DOHH2 (cell line): ENCODE measurements around the gene SRGAP1.

Experiments used
- H3F3A ChIP-seq: fragments of 200-600 bp; sonication (generic), shearing (Covaris generic); 2 replicates; pipeline ENCODE4 v1.6.0; 2016; ENCODE audit warnings: antibody characterized with exemption, mild to moderate bottlenecking; ENCODE audit not compliant: control insufficient read depth, insufficient read depth
- H3K27ac ChIP-seq: fragments of 200-600 bp; sonication (generic); 2 replicates; pipeline ENCODE4 v1.5.1; 2014; ENCODE audit warnings: low read depth, mild to moderate bottlenecking, low read length, moderate library complexity
- H3K27me3 ChIP-seq: fragments of 200-600 bp; sonication (generic); 2 replicates; pipeline ENCODE4 v1.6.1; 2014; ENCODE audit warnings: mild to moderate bottlenecking, low read length, mixed read lengths; ENCODE audit not compliant: control insufficient read depth
- H3K36me3 ChIP-seq: fragments of 200-600 bp; sonication (generic); 2 replicates; pipeline ENCODE4 v1.6.1; 2014; ENCODE audit warnings: mild to moderate bottlenecking, low read length, moderate library complexity, mixed read lengths; ENCODE audit not compliant: control insufficient read depth
- H3K4me1 ChIP-seq: fragments of 200-600 bp; sonication (generic); 2 replicates; pipeline ENCODE4 v1.6.1; 2014; ENCODE audit warnings: mild to moderate bottlenecking, low read length, mixed read lengths; ENCODE audit not compliant: control insufficient read depth
- H3K4me2 ChIP-seq: fragments of 200-600 bp; sonication (generic); 2 replicates; pipeline ENCODE4 v1.6.0; 2014; ENCODE audit warnings: mild to moderate bottlenecking, low read length, moderate library complexity
- H3K4me3 ChIP-seq: fragments of 200-600 bp; sonication (generic); 2 replicates; pipeline ENCODE4 v1.5.1; 2014; ENCODE audit warnings: mild to moderate bottlenecking, low read length, mixed read lengths
- H3K79me2 ChIP-seq: fragments of 200-600 bp; sonication (generic); 2 replicates; pipeline ENCODE4 v1.6.1; 2014; ENCODE audit warnings: mild to moderate bottlenecking, low read length, mixed read lengths; ENCODE audit not compliant: control insufficient read depth
- H3K9me2 ChIP-seq: fragments of 200-600 bp; sonication (generic); replicated peaks from 2 replicates; pipeline ENCODE4 v1.6.1; 2014; ENCODE audit warnings: mild to moderate bottlenecking, low read length, mixed read lengths; ENCODE audit not compliant: control insufficient read depth
- H3K9me3 ChIP-seq: fragments of 200-600 bp; sonication (generic); 2 replicates; pipeline ENCODE4 v1.6.1; 2014; ENCODE audit warnings: antibody characterized with exemption, low read length, mixed read lengths; ENCODE audit not compliant: control insufficient read depth, insufficient read depth
- H4K20me1 ChIP-seq: fragments of 200-600 bp; sonication (generic); 2 replicates; pipeline ENCODE4 v1.6.0; 2014; ENCODE audit warnings: low read depth, mild to moderate bottlenecking, antibody characterized with exemption, low read length, moderate library complexity; ENCODE audit not compliant: control insufficient read depth, insufficient read depth
- EZH2phosphoT487 ChIP-seq: fragments of 200-600 bp; sonication (generic); IDR thresholded peaks from 2 replicates; pipeline ENCODE4 v1.6.1; 2017; ENCODE audit warnings: borderline replicate concordance, mild to moderate bottlenecking, antibody characterized with exemption, low read length, moderate library complexity, mixed read lengths
- TF ChIP-seq, protein P1 (sequence below): fragments of 200-600 bp; sonication (generic); IDR thresholded peaks from one replicate; pipeline ENCODE4 v1.5.1; 2014; ENCODE audit warnings: antibody characterized with exemption, mild to moderate bottlenecking, low read depth, low read length; ENCODE audit not compliant: poor library complexity, severe bottlenecking

Gene SRGAP1

DNA sequence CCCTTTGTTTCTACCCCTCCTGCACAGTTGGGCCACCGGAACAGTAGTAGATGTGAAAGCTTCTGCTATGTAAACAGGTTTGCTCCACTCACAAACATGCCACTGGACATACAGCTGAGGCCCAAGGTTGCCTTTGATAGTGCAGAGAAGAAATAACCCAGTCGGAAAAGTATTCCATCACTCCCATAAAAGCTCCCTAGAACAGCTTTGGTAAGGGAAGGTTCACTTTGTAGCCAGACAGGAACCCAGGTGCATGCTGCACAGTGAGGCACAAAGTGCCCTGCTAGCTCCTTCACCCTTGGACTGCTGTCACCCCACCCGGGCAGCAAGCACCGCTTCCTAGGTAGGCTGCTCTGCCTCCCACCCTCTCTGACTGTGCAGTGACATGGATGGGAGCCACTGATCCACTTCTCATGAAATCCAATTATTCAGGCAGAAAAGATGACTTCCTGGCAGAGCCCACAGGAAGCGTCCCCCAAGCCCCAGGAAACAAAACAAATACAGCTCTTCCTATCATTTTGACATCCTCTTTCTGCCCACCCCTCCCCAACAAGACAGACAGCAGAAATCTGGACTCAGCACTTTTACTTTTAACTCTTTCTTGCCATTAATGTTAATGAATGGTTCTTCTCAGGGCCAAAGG, 100.2 kb downstream of the SRGAP1 start:
- H3K4me2 ChIP-seq, result peak overlapping the region; percentile 9; the same call in 1 of the 2 replicates
- H3K9me2 ChIP-seq, result no peaks in the 10 kb centered on the region
- no peaks in the 10 kb centered on the region for H3K36me3 ChIP-seq
- no peak overlapping the region for H3K4me3 ChIP-seq
- no peaks in the 10 kb centered on the region for H3K79me2 ChIP-seq
- no peak overlapping the region for H3K27ac ChIP-seq
- TF ChIP-seq, protein P1, sequence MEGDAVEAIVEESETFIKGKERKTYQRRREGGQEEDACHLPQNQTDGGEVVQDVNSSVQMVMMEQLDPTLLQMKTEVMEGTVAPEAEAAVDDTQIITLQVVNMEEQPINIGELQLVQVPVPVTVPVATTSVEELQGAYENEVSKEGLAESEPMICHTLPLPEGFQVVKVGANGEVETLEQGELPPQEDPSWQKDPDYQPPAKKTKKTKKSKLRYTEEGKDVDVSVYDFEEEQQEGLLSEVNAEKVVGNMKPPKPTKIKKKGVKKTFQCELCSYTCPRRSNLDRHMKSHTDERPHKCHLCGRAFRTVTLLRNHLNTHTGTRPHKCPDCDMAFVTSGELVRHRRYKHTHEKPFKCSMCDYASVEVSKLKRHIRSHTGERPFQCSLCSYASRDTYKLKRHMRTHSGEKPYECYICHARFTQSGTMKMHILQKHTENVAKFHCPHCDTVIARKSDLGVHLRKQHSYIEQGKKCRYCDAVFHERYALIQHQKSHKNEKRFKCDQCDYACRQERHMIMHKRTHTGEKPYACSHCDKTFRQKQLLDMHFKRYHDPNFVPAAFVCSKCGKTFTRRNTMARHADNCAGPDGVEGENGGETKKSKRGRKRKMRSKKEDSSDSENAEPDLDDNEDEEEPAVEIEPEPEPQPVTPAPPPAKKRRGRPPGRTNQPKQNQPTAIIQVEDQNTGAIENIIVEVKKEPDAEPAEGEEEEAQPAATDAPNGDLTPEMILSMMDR, result no peak
- TF ChIP-seq EZH2phosphoT487, result no peak
- H3K4me1 ChIP-seq, result peaks cover 8% of the 10 kb centered on the region
- no peaks in the 10 kb centered on the region for H4K20me1 ChIP-seq
- no peaks in the 10 kb centered on the region for H3K27me3 ChIP-seq
- no peaks in the 10 kb centered on the region for H3K9me3 ChIP-seq
- H3F3A ChIP-seq, result no peaks in the 10 kb centered on the region

DNA sequence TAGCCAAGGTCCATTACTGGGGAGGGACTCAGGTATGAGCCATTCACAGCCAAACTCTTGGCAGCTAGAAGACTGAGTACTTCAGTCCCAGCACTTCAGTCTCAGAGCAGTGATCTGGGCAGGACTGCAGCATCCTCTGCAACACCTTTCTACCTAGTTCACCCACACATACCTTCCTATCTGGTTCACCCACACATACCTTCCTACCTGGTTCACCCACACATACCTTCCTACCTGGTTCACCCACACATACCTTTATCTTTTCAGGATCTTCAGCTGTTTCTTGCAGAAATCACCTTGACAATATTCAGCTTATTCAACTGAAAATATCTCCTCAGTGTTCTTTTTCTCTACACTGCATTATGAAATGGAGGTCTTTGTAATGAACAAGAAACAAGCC, 101.3 kb downstream of the SRGAP1 start:
- TF ChIP-seq EZH2phosphoT487, result no peak
- TF ChIP-seq, protein P1, result no peak
- Histone ChIP-seq H3K27ac (no peak overlapping the region), H3K9me2 (no peaks in the 10 kb centered on the region), H3K4me1 (peaks cover 8% of the 10 kb centered on the region), H3K9me3 (no peaks in the 10 kb centered on the region), H4K20me1 (no peaks in the 10 kb centered on the region), H3K36me3 (no peaks in the 10 kb centered on the region), H3K4me2 (no peak overlapping the region), H3F3A (no peaks in the 10 kb centered on the region), H3K4me3 (no peak overlapping the region), H3K79me2 (no peaks in the 10 kb centered on the region), H3K27me3 (no peaks in the 10 kb centered on the region)

DNA sequence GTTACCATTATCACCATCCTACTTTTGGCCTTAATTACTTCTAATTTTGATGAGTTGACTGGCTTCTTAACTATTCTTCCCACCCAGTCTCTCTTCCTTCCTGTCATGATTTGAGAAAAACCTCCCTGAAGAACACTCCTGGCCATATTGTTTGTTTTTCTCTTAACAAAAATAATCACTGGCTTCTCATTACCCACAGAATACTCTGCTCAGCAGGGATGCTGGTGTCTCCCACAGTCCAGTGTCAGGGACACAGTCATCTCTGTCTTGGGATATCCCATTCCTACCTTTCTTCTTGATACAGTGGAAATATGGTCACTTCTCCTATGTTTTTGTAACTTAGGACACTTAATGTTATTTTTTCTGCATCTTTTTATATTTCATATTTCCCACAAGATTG, 103.7 kb downstream of the SRGAP1 start:
- Histone ChIP-seq H3K36me3 (no peaks in the 10 kb centered on the region), H3K4me3 (no peak overlapping the region), H3K27me3 (no peaks in the 10 kb centered on the region), H4K20me1 (no peaks in the 10 kb centered on the region), H3K79me2 (no peaks in the 10 kb centered on the region), H3K27ac (no peak overlapping the region), H3K4me1 (peaks cover 8% of the 10 kb centered on the region), H3K4me2 (no peak overlapping the region), H3F3A (no peaks in the 10 kb centered on the region), H3K9me3 (no peaks in the 10 kb centered on the region), H3K9me2 (no peaks in the 10 kb centered on the region)
- TF ChIP-seq EZH2phosphoT487, result no peak

DNA sequence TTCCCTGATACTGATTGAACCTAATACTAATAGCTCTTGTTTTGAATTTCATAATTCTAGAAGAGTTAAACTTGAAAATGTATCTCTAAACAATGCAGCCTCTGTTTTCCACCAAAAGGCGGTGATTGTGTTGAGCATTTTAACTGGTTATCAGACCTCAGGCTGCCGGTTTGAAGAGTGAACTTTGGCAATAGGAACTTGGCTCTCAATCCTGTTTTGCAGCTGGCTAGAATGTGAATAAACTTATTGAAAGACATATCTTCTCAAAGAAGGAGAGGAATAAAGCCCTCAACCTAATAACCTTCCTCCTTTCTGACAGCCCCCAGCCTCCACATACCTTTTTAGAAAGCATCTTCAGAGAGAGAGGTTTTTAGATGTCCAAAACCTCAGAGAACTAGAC, 105.4 kb downstream of the SRGAP1 start:
- no peaks in the 10 kb centered on the region for H3K36me3 ChIP-seq
- no peaks in the 10 kb centered on the region for H3F3A ChIP-seq
- no peaks in the 10 kb centered on the region for H3K9me2 ChIP-seq
- no peaks in the 10 kb centered on the region for H3K9me3 ChIP-seq
- H4K20me1 ChIP-seq, result no peaks in the 10 kb centered on the region
- TF ChIP-seq, protein P1, result no peak
- TF ChIP-seq EZH2phosphoT487, result no peak
- no peak overlapping the region for H3K4me3 ChIP-seq
- no peak overlapping the region for H3K27ac ChIP-seq
- no peaks in the 10 kb centered on the region for H3K27me3 ChIP-seq
- peaks cover 3% of the 10 kb centered on the region for H3K4me1 ChIP-seq
- no peaks in the 10 kb centered on the region for H3K79me2 ChIP-seq
- no peak overlapping the region for H3K4me2 ChIP-seq
